Endothelial cell of umbilical vein (primary cell): ENCODE data around the gene CENPS.

Experiments used
- CTCF ChIP-seq, 2 donors: IDR thresholded peaks; 1 replicate in 1 of 2; 2 replicates in 1 of 2; pipeline ENCODE4 v1.5.1; 2011; ENCODE audit warnings: low read length in 2 of 2, mild to moderate bottlenecking in 2 of 2, moderate library complexity in 2 of 2, control low read depth in 1 of 2, inconsistent platforms in 1 of 2, low read depth in 1 of 2; ENCODE audit not compliant: insufficient read depth in 1 of 2; ENCODE audit errors: extremely low read depth in 1 of 2
- JUN ChIP-seq: IDR thresholded peaks from 2 replicates; pipeline ENCODE4 v1.6.1; 2011; ENCODE audit warnings: borderline replicate concordance, low read depth; ENCODE audit not compliant: insufficient read length, insufficient read depth
- POLR2AphosphoS5 ChIP-seq: IDR thresholded peaks from 2 replicates; pipeline ENCODE4 v1.6.1; 2012; ENCODE audit warnings: low read depth, mild to moderate bottlenecking, control low read depth, low read length, moderate library complexity; ENCODE audit not compliant: insufficient read depth

DNA sequence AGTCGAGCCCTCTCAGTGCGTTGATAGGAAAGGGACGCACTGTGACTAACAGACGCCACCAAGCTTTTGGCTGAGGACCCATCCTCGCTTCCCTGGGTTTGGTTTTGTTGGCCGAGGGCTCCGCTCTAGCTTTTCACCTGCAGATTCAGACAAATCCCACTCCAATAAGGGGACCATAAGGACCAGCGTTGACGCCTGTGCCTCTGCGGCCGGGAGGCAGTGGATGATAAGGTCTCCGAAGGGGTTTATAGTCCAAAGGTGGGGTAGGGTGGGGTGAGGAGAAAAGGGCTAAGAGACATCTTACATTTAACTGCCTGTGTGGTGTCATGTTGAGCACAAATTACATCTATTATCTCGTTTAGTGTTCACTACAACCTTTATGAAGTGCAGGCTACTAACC is 45.3 kb downstream of the CENPS start:
- TF ChIP-seq POLR2AphosphoS5 (no peak), JUN (no peak), CTCF (IDR thresholded peaks at IDR 0.05; ENCODE audit: extremely low read depth in 1 of 2, insufficient read depth in 1 of 2, low read depth in 1 of 2, low read length in 2 of 2) (no peak)
